Measurements from ENCODE around the gene PLA2G4E. TPM values are rescaled to one million over a fixed set of nuclear protein-coding genes. Genes with fewer than 3 reads are reported as not detected.
A peak's percentile ranks its signal among the peaks of the same experiment; 100 is the strongest.

The PLA2G4E gene
- total RNA-seq, 1 experiment from 2014 or later, result 1.8 TPM

GRCh38 chr15:42069496-42070278 lies 48.8 kb upstream of the PLA2G4E start:
- Histone ChIP-seq H3K9me3 (no peaks in the 10 kb centered on the region), H3K4me1 (peaks cover 18% of the 10 kb centered on the region), H3K36me3 (ENCODE audit: control insufficient read depth, insufficient read depth, low read length) (no peaks in the 10 kb centered on the region), H3K4me3 (ENCODE audit: low read depth, low read length) (no peak overlapping the region), H3K27me3 (replicated peaks; ENCODE audit: control insufficient read depth, insufficient read depth, low read length) (no peaks in the 10 kb centered on the region)
- BruUV-seq (replicated peaks), result no TSS peak
- Mint-ChIP-seq H3K27ac (ENCODE audit: unreplicated experiment) (no peak overlapping the region), H3K36me3 (ENCODE audit: insufficient read depth, unreplicated experiment) (no peaks in the 10 kb centered on the region), H3K4me3 (ENCODE audit: unreplicated experiment) (no peak overlapping the region), H3K4me1 (ENCODE audit: low read depth, unreplicated experiment) (no peaks in the 10 kb centered on the region), H3K9me3 (ENCODE audit: unreplicated experiment) (no peaks in the 10 kb centered on the region), H3K27me3 (ENCODE audit: insufficient read depth, unreplicated experiment) (no peaks in the 10 kb centered on the region)
- TF ChIP-seq, protein P1, sequence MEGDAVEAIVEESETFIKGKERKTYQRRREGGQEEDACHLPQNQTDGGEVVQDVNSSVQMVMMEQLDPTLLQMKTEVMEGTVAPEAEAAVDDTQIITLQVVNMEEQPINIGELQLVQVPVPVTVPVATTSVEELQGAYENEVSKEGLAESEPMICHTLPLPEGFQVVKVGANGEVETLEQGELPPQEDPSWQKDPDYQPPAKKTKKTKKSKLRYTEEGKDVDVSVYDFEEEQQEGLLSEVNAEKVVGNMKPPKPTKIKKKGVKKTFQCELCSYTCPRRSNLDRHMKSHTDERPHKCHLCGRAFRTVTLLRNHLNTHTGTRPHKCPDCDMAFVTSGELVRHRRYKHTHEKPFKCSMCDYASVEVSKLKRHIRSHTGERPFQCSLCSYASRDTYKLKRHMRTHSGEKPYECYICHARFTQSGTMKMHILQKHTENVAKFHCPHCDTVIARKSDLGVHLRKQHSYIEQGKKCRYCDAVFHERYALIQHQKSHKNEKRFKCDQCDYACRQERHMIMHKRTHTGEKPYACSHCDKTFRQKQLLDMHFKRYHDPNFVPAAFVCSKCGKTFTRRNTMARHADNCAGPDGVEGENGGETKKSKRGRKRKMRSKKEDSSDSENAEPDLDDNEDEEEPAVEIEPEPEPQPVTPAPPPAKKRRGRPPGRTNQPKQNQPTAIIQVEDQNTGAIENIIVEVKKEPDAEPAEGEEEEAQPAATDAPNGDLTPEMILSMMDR (IDR thresholded peaks at IDR 0.05; ENCODE audit: insufficient read depth in 1 of 2, low read depth in 1 of 2, low read length in 1 of 2, severe bottlenecking in 1 of 2, unreplicated experiment in 1 of 2), result no peak
- ChIA-PET POLR2A (no interaction called here), CTCF (interaction anchor here (1.3 kb wide), 1 partner anchor 15 kb away, joined by 4 read pairs; no protein-coding TSS in a partner anchor)
- no peak for DNase-seq
- intact Hi-C loops (cut with micrococcal nuclease; ENCODE audit: unreplicated experiment), result loop anchor here (5.0 kb wide), 1 partner anchor 318 kb away; no protein-coding TSS in a partner anchor

DNA sequence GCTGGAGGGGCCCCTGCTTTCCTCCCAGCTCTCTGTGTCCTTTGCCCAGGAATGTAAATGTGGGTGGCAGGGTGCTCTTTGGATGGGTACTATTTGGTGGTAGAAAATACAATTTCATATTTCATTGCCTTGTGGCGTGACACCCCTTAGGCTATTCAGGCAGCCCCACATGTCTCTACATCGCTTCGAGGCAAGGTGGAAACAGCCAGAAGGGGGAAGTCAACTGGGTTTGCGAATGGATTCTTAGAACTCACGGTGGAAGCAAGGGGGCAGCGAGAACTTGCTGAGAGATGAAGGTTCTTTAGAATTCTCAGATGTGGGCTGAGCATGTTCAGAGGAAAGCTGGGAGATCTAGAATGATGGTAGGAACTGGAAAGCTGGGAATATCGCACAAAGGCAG lies 48.2 kb upstream of the PLA2G4E start:
- Mint-ChIP-seq H3K27ac (ENCODE audit: unreplicated experiment) (no peak overlapping the region), H3K27me3 (ENCODE audit: insufficient read depth, unreplicated experiment) (no peaks in the 10 kb centered on the region), H3K9me3 (ENCODE audit: unreplicated experiment) (no peaks in the 10 kb centered on the region), H3K4me3 (ENCODE audit: unreplicated experiment) (no peak overlapping the region), H3K4me1 (ENCODE audit: low read depth, unreplicated experiment) (no peaks in the 10 kb centered on the region), H3K36me3 (ENCODE audit: insufficient read depth, unreplicated experiment) (no peaks in the 10 kb centered on the region)
- Histone ChIP-seq H3K9me3 (no peaks in the 10 kb centered on the region), H3K4me1 (peaks cover 18% of the 10 kb centered on the region), H3K27me3 (replicated peaks; ENCODE audit: control insufficient read depth, insufficient read depth, low read length) (no peaks in the 10 kb centered on the region), H3K4me3 (ENCODE audit: low read depth, low read length) (no peak overlapping the region), H3K36me3 (ENCODE audit: control insufficient read depth, insufficient read depth, low read length) (no peaks in the 10 kb centered on the region)
- ChIA-PET CTCF (interaction anchor here (1.3 kb wide), 1 partner anchor 15 kb away, joined by 4 read pairs; no protein-coding TSS in a partner anchor), POLR2A (no interaction called here)
- intact Hi-C loops (cut with micrococcal nuclease; ENCODE audit: unreplicated experiment), result loop anchor here (5.0 kb wide), 1 partner anchor 318 kb away; no protein-coding TSS in a partner anchor
- no TSS peak for BruUV-seq (replicated peaks)
- no peak for DNase-seq
- TF ChIP-seq, protein P1 (IDR thresholded peaks at IDR 0.05; ENCODE audit: insufficient read depth in 1 of 2, low read depth in 1 of 2, low read length in 1 of 2, severe bottlenecking in 1 of 2, unreplicated experiment in 1 of 2), result peak in 1 of 2 experiments; percentile 3

DNA sequence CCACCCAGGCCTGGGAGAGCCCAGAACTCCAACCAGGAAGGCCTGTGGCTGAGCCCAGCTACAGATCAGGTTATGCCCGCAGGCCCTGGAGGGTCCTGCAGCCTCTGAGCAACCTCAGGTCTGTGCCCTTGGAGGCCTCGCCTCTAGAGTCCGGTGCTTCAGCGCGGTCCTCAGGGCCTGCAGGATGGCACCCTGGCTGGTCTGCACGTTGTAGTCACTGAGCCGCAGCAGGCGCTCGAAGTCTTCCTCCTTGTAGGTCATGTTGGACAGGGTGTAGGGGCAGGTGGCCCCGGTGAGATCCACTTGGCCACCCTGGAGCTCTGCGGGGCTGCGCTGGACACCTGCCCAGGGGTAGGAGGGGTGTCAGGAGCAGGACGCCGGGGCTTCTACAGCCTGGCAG lies 47.8 kb upstream of the PLA2G4E start:
- H3K36me3 Mint-ChIP-seq (ENCODE audit: insufficient read depth, unreplicated experiment), result no peaks in the 10 kb centered on the region
- no TSS peak for BruUV-seq (replicated peaks)
- TF ChIP-seq, protein P1 (IDR thresholded peaks at IDR 0.05; ENCODE audit: insufficient read depth in 1 of 2, low read depth in 1 of 2, low read length in 1 of 2, severe bottlenecking in 1 of 2, unreplicated experiment in 1 of 2), result no peak
- CTCF ChIA-PET, result interaction anchor here (1.3 kb wide), 1 partner anchor 16 kb away, joined by 4 read pairs; no protein-coding TSS in a partner anchor
- H3K27ac Mint-ChIP-seq (ENCODE audit: unreplicated experiment), result no peak overlapping the region
- H3K36me3 ChIP-seq (ENCODE audit: control insufficient read depth, insufficient read depth, low read length), result no peaks in the 10 kb centered on the region
- DNase-seq, result no peak
- POLR2A ChIA-PET, result no interaction called here
- intact Hi-C loops (cut with micrococcal nuclease; ENCODE audit: unreplicated experiment), result loop anchor here (5.0 kb wide), 1 partner anchor 319 kb away; no protein-coding TSS in a partner anchor
- no peaks in the 10 kb centered on the region for H3K9me3 Mint-ChIP-seq (ENCODE audit: unreplicated experiment)
- H3K27me3 ChIP-seq (replicated peaks; ENCODE audit: control insufficient read depth, insufficient read depth, low read length), result no peaks in the 10 kb centered on the region
- peaks cover 4% of the 10 kb centered on the region for H3K4me1 Mint-ChIP-seq (ENCODE audit: low read depth, unreplicated experiment)
- H3K9me3 ChIP-seq, result no peaks in the 10 kb centered on the region
- no peak overlapping the region for H3K4me3 ChIP-seq (ENCODE audit: low read depth, low read length)
- H3K4me3 Mint-ChIP-seq (ENCODE audit: unreplicated experiment), result no peak overlapping the region
- no peaks in the 10 kb centered on the region for H3K27me3 Mint-ChIP-seq (ENCODE audit: insufficient read depth, unreplicated experiment)
- H3K4me1 ChIP-seq, result peaks cover 17% of the 10 kb centered on the region

All from Caco-2 (cell line).